Tibial artery (tissue), 4 donors: ENCODE results near the gene ANKRD39.
"Not testable (repeated sequence)": the region's sequence is repeated elsewhere in the genome, so short reads cannot be mapped to it uniquely, and the experiment has no call there.

Experiments used
- DNase-seq, 2 donors: peaks; one replicate each; pipeline ENCODE4 v3.0.0-alpha.2; 2019
- H3K27ac ChIP-seq, 2 donors: fragments of 200-600 bp; sonication (generic) in 1 of 2; 1 replicate in 1 of 2; 2 replicates in 1 of 2; pipeline ENCODE4 v1.5.1; 2018 to 2019; ENCODE audit warnings: mild to moderate bottlenecking in 1 of 2
- H3K27me3 ChIP-seq, 2 donors: fragments of 200-600 bp; sonication (generic) in 1 of 2; one replicate each; pipeline versions ENCODE4 v1.5.1 to v1.6.0; 2016 to 2019
- H3K36me3 ChIP-seq, 3 donors: fragments of 200-600 bp; sonication (generic) in 2 of 3; one replicate each; pipeline ENCODE4 v1.5.1; 2016 to 2019; ENCODE audit warnings: mild to moderate bottlenecking in 2 of 3
- H3K4me1 ChIP-seq, 4 donors: fragments of 200-600 bp; sonication (generic) in 2 of 4; 1 replicate in 3 of 4; 2 replicates in 1 of 4; pipeline ENCODE4 v1.5.1; 2016 to 2019
- H3K4me3 ChIP-seq, 2 donors: fragments of 200-600 bp; sonication (generic) in 1 of 2; 1 replicate in 1 of 2; 2 replicates in 1 of 2; pipeline ENCODE4 v1.5.1; 2018 to 2019; ENCODE audit warnings: mild to moderate bottlenecking in 2 of 2
- H3K9me3 ChIP-seq, 3 donors: fragments of 200-600 bp; sonication (generic) in 1 of 3; one replicate each; pipeline ENCODE4 v1.5.1; 2016 to 2019
- intact Hi-C: fragments of 100-400 bp; cut with DNase I; formaldehyde crosslinking; loops from one replicate; pipeline ENCODE4 v1.15.0; 2023; ENCODE audit warnings: low total_unique reads
- TF ChIP-seq, protein P1 (sequence below), 2 experiments: fragments of 200-600 bp in 1 of 2; fragments of 450-650 bp in 1 of 2; IDR thresholded peaks; one replicate each; pipeline ENCODE4 v1.5.1; 2017 to 2019; ENCODE audit warnings: antibody characterized with exemption in 2 of 2, mild to moderate bottlenecking in 1 of 2, moderate library complexity in 1 of 2

Gene ANKRD39

DNA sequence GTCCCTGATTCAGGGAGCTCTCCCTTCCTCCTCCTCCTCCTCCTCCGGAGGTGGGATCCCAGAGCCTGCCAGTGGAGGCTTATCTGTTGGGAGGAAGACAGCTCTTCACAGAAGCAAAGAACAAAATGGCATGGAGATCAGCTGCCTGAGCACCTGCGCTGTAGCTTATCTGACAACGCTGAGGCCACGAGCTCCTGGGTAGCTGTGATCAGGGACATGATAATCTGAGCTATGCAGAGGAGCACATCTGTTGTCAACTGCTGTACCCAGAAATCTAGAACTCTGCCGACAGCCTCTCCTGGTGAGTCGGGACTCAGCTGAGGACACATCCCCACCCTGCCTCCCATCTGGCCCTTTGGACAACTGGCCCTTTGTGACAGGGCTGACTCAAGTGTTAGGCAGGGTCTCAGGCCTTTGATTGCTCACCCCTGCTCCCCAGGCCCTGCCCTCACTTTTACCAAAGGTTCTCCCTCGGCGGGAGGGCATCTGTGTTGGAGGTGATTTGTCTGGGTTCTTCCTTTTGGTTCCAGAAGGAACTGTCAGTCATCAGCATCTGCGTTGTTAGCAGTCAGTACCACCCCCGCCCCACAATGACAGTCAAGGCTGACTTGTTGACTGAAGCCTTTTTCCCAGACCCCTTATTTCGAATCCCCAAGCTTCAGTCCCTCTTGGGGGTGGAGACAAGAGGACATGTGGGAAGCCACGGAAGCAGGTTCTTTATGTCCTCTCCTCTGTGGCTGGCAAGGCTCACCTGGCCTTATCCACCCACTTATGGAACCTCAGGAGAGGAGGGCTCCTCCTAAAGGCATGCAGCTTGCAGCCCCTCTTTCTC is 47.6 kb downstream of the ANKRD39 start:
- TF ChIP-seq, protein P1, sequence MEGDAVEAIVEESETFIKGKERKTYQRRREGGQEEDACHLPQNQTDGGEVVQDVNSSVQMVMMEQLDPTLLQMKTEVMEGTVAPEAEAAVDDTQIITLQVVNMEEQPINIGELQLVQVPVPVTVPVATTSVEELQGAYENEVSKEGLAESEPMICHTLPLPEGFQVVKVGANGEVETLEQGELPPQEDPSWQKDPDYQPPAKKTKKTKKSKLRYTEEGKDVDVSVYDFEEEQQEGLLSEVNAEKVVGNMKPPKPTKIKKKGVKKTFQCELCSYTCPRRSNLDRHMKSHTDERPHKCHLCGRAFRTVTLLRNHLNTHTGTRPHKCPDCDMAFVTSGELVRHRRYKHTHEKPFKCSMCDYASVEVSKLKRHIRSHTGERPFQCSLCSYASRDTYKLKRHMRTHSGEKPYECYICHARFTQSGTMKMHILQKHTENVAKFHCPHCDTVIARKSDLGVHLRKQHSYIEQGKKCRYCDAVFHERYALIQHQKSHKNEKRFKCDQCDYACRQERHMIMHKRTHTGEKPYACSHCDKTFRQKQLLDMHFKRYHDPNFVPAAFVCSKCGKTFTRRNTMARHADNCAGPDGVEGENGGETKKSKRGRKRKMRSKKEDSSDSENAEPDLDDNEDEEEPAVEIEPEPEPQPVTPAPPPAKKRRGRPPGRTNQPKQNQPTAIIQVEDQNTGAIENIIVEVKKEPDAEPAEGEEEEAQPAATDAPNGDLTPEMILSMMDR (IDR thresholded peaks at IDR 0.05): no peak
- intact Hi-C loops: no loop called here
- Histone ChIP-seq H3K9me3 (no peaks in the 10 kb centered on the region), H3K27me3 (no peaks in the 10 kb centered on the region), H3K4me3 (no peak overlapping the region), H3K36me3 (peaks cover 0 to 38% (median 16%) of the 10 kb centered on the region in 3 donors), H3K27ac (no peak overlapping the region), H3K4me1 (peaks cover 0 to 12% (median 6%) of the 10 kb centered on the region in 4 donors)
- no peak for DNase-seq

DNA sequence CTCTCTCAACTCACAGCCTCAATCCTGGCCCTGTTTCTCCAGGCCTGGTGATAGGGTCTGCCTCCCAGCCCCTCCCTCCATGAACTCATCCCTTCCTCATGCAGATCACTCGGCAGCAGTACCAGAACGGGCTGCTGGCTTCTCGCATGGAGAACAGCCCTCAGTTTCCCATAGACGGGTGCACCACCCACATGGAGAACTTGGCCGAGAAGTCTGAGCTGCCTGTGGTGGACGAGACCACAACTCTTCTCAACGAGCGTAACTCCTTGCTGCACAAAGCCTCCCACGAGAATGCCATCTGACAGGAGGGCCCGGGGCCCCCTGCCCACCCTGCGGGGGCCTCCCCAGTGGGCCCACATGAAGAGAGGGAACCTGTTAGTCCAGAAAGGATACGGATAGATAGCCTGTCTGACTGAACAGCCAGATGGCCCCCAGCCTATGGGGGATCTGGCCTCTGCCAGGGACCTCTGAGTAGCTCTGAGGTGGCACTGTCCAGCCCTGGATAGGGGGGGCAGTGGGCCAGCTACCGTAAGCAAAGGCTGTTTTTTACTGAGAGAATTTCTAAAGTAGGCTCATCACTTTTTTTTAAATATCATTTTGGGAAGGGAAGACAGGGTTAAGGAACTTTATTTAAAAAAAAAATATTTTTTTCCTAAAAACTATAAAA is 48.5 kb downstream of the ANKRD39 start:
- H3K9me3 ChIP-seq: no peaks in the 10 kb centered on the region
- no peak overlapping the region for H3K4me3 ChIP-seq
- no peak overlapping the region for H3K27ac ChIP-seq
- no peak for DNase-seq
- peaks cover 0 to 9% (median 4%) of the 10 kb centered on the region in 4 donors for H3K4me1 ChIP-seq
- intact Hi-C loops: no loop called here
- TF ChIP-seq, protein P1 (IDR thresholded peaks at IDR 0.05): no peak
- peaks cover 0 to 42% (median 16%) of the 10 kb centered on the region in 3 donors for H3K36me3 ChIP-seq
- H3K27me3 ChIP-seq: no peaks in the 10 kb centered on the region

DNA sequence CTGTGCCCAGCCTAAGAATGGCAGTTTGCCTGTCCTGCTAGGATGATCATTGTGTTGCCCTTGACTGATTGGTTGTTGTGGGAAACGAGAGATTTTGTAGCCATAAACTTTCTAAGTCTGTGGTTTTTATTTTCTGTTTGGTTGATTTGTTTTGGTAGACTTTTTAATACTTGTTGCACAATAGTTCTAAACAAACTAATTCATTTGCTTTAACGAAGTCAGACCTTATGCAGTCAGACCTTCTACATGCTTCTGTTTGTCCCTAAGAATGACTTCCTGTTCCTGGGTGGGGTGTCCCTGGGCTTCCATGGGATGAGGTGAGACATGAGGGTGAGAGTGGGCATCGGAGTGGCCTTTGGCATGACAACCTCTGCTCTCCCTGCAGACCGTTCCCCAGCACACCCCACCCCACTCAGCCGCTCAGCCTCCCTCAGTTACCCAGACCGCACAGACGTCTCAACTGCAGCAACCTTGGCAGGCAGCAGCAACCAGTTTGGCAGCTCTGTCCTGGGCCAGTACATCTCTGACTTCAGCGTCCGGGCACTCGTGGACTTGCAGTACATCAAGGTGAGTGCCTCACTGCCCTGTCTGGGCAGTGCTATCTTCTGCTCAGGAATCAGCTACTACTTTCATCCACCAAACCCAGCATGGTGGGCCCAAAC is 49.5 kb downstream of the ANKRD39 start:
- H3K36me3 ChIP-seq: peaks cover 0 to 50% (median 16%) of the 10 kb centered on the region in 3 donors

DNA sequence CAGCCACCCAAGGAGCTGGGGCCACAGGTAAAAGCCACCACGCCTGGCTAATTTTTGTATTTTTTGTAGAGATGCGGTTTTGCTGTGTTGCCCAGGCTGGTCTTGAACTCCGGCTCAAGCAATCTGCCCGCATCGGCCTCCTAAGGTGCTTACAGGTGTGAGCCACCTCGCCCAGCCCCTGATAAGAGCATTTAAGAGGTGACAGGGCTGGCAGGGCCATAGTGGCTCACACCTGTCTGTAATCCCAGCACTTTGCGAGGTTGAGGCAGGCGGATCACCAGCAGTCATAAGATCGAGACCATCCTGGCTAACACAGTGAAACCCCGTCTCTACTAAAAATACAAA is 50.7 kb downstream of the ANKRD39 start:
- no peak for DNase-seq
- Histone ChIP-seq H3K27ac (no peak overlapping the region), H3K4me3 (no peak overlapping the region), H3K36me3 (peaks cover 0 to 62% (median 19%) of the 10 kb centered on the region in 3 donors), H3K9me3 (no peaks in the 10 kb centered on the region), H3K27me3 (no peaks in the 10 kb centered on the region), H3K4me1 (peaks cover 0 to 6% (median 2%) of the 10 kb centered on the region in 4 donors)
- TF ChIP-seq, protein P1 (IDR thresholded peaks at IDR 0.05): no peak
- intact Hi-C loops: no loop called here

More for the DNA sequence above, 49.5 kb downstream of the ANKRD39 start:
- H3K4me1 ChIP-seq: peaks cover 0 to 9% (median 4%) of the 10 kb centered on the region in 4 donors
- no peaks in the 10 kb centered on the region for H3K9me3 ChIP-seq
- intact Hi-C loops: no loop called here
- DNase-seq: no peak
- H3K27me3 ChIP-seq: no peaks in the 10 kb centered on the region
- TF ChIP-seq, protein P1 (IDR thresholded peaks at IDR 0.05): no peak
- no peak overlapping the region for H3K4me3 ChIP-seq
- no peak overlapping the region for H3K27ac ChIP-seq

DNA sequence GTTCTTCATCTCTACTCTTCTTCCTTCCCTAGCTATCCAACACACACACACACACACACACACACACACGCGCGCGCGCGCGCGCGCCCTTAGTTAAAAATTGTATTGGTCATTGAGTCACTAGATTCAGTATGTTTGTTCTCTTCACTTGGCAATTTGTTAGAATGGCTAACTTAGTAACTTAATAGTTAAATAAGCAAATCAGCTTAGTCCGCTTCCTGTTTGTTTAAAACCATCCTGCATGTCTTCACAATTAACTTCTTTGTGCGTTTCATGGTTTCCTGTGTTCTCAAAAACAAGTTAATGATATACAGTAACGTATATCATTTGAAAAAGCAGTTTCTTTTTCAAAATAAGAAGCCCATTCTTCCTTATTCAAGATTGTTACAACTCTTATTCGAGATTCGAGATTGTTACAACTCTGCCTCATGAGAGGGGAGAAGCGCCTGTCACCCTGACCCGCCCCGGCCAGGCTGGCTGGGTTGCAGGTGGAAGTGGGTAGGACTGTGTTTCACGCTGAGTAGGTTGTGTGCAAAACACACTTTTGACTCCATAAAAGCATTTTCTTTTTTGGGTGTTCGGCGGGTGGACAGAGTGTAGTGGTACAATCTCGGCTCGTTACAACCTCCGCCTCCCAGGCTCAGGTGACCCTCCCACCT is 51.2 kb downstream of the ANKRD39 start:
- no peak overlapping the region for H3K27ac ChIP-seq
- intact Hi-C loops: no loop called here

DNA sequence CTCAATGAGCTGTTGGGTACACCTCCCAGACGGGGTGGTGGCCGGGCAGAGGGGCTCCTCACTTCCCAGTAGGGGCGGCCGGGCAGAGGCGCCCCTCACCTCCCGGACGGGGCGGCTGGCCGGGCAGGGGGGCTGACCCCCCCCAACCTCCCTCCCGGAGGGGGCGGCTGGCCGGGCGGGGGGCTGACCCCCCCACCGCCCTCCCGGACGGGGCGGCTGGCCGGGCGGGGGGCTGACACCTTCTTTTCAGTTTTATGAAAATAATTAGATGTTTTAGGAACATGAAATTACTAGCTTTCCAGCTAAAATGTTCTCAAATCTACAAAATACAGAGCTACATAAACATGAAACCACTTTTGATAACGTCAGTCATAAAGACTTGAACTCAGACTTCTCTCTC is 51.9 kb downstream of the ANKRD39 start:
- H3K27ac ChIP-seq, intact Hi-C loops: not testable (repeated sequence)

More for the DNA sequence above, 51.2 kb downstream of the ANKRD39 start:
- Histone ChIP-seq H3K27me3 (no peaks in the 10 kb centered on the region), H3K4me1 (peaks cover 0 to 1% (median 0%) of the 10 kb centered on the region in 4 donors), H3K36me3 (peaks cover 0 to 67% (median 21%) of the 10 kb centered on the region in 3 donors), H3K9me3 (no peaks in the 10 kb centered on the region), H3K4me3 (no peak overlapping the region)
- TF ChIP-seq, protein P1 (IDR thresholded peaks at IDR 0.05): no peak
- DNase-seq: no peak

More for the DNA sequence above, 51.9 kb downstream of the ANKRD39 start:
- not testable (repeated sequence) for H3K4me1 ChIP-seq, H3K27me3 ChIP-seq, H3K9me3 ChIP-seq, H3K4me3 ChIP-seq, DNase-seq
- peaks cover 0 to 64% (median 21%) of the 10 kb centered on the region in 3 donors for H3K36me3 ChIP-seq
